GM21381 (cell line): Measurements from ENCODE around the gene ARID4B.
"Not testable (repeated sequence)": the region's sequence is repeated elsewhere in the genome, so short reads cannot be mapped to it uniquely, and the experiment has no call there.

ENCODE experiments used
- ATAC-seq: cut with Tn5 transposase; IDR thresholded peaks from one replicate; pipeline ENCODE4 v1.9.1; 2021; ENCODE audit warnings: mild to moderate bottlenecking, moderate library complexity; ENCODE audit not compliant: unreplicated experiment

The ARID4B gene

DNA sequence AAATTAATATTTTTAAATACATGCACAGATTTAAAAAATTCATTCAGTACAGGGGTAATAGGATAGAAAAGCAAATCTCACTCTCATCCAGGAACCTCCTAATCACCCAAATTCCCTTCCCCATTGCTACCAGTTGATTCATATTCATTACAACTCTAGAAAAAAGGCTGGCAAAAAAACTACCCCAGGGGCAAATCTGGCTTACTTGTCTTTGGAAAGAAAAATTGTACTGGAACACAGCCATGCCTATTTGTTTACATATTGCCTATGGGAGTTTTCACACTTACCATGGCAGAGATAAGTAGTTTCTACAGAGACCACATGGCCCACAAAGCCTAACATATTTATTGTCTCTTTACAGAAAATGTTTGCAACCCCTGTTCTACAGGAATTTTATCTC, 158.0 kb downstream of the ARID4B start:
- no peak for ATAC-seq

GRCh38 chr1:235168375-235168774, 159.6 kb downstream of the ARID4B start:
- ATAC-seq, result no peak

DNA sequence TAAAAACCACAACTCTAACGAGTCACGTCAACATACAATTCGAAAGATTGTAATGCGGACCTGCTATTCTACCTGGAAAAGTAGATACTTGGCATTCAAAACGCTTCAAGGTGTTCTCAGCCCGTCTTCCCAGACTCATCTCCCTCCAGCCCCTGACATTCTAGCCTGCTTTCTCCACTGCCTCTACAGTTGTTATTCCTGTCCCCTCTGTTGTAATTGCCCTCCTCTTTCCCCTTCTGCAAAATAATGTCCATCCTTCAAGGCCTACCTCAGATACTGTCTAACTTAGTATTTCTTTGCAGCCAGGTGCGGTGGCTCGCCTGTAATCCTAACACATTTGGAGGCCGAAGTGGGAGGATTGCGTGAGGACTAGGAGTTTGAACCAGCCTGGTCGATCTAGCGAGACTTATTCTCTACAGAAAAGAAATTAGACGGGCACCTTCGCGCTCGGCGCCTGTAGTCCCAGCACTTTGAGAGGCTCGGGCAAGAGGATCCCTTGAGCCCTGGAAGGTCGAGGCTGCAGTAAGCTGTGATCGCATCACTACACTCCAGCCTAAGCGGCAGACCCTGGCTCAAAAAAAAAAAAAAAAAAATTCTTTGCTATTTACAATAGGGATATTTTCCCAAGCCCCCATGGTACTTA, 166.2 kb downstream of the ARID4B start:
- no peak for ATAC-seq

GRCh38 chr1:235160957-235161684, 166.9 kb downstream of the ARID4B start, which contains the start of gene RBM34:
RBM34 (minus strand) TSS chr1:235161250; CDS start chr1:235161226, 24 bp downstream.
- peak; percentile 96 for ATAC-seq

DNA sequence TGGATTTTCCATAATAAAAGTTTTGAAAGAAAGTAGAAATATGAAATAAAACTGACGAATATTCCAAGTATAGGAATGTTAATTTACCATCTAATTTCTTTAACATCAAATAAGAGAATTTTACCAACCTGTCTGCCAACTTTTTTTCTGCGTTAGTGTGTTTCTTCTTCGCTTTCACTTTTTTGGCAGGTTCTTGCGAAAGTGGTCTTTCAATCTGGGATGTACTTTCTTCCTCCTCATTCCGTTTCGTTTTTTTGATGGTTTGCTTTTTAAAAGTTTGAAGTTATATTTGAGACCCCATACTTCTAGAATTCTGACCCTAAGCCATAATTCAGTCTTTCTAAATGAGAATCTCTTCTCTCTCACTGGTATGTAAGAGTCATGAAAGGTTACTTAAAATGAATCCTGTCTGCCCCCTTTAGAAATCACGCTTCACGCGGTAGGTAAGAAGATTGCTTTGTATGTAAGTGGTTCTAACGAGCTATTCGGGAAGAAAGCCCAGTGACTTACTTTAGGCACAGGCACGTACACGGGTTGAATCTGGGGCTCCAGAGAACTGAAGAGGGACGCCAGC, 167.5 kb downstream of the ARID4B start:
- peak; percentile 18 for ATAC-seq

DNA sequence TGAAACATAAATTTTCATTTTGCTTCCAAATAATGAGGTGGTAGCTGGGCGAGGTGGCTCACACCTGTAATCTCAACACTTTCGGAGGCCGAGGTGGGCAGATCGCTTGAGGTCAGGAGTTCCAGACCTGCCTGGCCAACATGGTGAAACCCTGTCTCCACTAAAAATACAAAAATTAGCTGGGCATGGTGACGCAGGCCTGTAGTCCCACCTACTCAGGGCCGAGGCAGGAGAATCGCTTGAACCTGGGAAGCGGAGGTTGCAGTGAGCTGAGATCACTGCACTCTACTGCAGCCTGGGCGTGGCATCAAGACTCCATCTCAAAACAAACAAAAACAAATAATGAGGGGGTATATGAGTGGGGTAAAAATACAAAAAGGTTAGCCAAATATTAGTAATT, 168.0 kb downstream of the ARID4B start:
- ATAC-seq, result not testable (repeated sequence)

- ATAC-seq, result not testable (repeated sequence)
Observed at GRCh38 chr1:235159284-235159683, 168.7 kb downstream of the ARID4B start.

DNA sequence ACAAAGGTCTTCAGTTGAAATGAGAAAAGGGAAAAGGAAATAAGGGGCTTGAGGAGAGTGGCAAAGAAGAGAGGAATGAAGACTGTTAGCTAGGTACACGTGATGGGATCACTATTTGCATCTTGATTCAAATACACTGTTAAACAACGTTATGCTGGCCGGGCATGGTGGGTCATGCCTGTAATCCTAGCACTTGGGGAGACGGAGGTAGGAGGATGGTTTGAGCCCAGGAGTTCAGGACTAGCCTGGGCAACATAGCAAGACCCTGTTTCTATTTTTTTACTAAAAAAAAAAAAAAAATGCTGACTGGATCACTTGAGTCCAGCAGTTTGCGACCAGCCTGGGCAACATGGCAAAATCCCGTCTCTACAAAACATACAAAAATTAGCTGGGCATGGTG, 169.3 kb downstream of the ARID4B start:
- ATAC-seq, result no peak

DNA sequence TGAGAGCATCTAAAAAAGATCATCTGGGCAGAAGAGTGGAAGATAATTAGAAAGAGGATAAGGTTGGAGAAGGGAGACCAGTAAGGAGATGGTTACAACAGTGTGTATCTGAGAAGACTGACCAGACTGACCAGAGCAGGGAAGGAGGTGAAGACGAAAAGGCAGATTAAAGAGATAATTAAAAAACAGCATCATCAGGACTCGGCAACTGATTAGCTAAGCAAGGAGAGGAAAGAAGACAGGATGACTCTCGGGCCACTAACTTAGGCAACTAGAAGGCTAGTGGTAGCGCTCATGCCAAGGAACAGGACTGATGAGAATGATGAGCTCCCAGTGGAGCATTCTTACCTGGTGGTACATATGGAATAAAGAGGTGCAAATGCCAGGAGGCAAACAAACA, 170.8 kb downstream of the ARID4B start:
- no peak for ATAC-seq

GRCh38 chr1:235156740-235157139, 171.2 kb downstream of the ARID4B start:
- no peak for ATAC-seq

GRCh38 chr1:235156265-235156664, 171.7 kb downstream of the ARID4B start:
- ATAC-seq, result no peak

DNA sequence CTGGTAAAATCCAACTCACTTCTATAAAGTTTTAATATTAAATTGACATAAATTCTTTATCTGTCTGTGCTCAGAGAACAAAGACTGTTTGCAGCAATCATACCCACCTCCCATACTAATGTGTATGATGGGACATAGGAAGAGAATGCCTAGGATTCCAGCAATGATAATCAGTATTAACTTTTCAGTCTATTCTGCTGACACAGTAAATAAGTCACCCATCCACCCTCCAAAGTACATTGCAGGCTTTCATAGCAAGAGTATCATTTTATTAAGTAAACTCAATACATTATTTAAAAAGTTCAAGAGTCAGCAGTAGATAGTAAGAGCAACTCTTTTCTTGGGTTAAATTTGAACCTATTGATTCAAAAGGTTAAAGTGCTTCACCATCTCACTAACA, 175.7 kb downstream of the ARID4B start:
- no peak for ATAC-seq

- no peak for ATAC-seq
Observed at GRCh38 chr1:235151033-235151432, 176.9 kb downstream of the ARID4B start.

DNA sequence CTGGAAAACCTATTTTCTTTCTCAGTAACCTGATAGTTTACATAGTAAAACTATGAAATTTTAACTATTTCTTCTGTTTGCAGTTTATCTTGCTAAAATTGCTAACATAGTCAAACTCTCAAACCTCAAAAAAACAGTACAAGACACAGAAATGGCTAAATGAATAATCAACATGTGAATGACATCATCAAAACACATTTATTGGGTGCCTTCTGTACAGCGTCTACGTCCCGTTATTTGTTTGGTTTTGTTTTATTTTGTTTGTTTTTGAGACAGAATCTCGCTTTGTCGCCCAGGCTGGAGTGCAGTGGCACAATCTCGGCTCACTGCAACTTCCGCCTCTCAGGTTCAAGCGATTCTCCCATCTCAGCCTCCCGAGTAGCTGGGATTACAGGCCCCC, 178.2 kb downstream of the ARID4B start:
- ATAC-seq, result no peak

GRCh38 chr1:235147269-235147668, 180.7 kb downstream of the ARID4B start:
- ATAC-seq, result no peak

- no peak for ATAC-seq
Observed at GRCh38 chr1:235145639-235146038, 182.3 kb downstream of the ARID4B start.

DNA sequence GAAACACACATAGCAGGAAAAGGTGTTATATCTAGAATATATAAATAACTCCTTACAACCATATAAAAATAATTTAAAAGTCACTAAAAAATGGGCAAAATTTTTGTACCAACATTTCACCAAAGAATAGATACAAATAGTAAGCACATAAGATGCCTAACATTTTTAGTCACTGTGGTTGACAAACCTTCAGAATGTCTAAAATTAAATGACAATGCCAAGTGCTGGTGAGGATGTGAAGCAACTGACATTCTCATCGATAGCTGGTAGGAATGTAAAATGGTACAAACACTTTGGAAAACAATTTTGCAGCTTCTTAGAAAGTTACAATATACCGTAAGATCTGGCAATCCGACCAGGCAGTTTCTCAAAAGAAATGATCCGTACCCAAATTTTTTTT, 185.0 kb downstream of the ARID4B start:
- no peak for ATAC-seq

GRCh38 chr1:235139315-235139714, 188.7 kb downstream of the ARID4B start:
- no peak for ATAC-seq

DNA sequence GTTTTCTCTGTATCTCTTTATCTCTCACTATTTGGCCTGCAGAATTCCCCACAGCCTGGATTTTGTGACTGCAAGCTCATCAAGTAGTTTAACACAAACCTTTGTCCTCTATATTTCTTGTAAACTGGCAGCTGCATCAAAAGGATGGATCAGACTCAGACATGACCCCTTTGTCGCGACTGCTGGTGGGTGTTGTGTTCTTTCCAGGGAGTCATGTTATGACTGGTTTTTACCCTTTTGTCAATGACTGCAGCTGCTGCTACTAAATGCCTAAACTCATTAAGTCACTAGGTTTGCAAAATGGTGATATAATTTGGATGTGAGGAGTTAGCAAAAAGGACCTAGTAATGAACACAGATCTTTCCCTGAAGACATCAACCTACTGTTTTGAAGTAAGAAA, 189.2 kb downstream of the ARID4B start:
- no peak for ATAC-seq

DNA sequence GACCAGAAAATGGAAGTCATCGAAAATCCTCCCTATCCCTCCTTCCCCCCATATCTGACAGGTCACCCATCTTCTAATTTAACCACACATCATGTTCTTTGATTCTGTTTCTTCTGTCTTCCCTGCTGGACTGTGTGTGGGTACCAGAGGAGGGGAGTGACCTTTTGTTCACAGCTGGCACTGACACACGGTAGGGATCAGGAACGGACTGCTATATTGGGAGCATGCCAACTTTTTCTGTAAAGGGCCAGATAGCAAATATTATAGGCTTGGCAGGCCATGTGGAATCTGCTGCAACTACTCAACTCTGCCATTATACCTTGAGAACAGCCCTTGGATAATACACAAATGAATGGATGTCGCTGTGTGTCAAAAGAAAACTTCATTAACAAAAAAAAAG, 191.9 kb downstream of the ARID4B start:
- ATAC-seq, result no peak

GRCh38 chr1:235134171-235134570, 193.8 kb downstream of the ARID4B start:
- no peak for ATAC-seq

DNA sequence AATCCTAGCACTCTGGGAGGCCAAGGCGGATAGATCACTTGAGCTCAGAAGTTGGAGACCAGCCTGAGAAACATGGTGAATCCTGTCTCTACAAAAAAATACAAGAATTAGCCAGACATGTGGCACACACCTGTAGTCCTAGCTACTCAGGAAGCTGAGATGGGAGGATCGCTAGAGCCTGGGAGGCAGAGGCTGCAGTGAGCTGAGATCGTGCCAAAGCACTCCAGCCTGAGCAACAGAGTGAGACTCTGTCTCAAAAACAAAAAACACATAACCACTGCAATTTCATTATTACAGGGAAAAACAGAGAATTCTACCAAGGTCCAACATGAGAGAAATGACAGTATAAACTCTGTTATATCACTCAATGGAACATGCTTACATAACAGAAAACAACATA, 194.9 kb downstream of the ARID4B start:
- no peak for ATAC-seq
